ENCODE measurements around the gene SLC2A14.
"Not testable (repeated sequence)": the region's sequence is repeated elsewhere in the genome, so short reads cannot be mapped to it uniquely, and the experiment has no call there.

SLC2A14 gene

DNA sequence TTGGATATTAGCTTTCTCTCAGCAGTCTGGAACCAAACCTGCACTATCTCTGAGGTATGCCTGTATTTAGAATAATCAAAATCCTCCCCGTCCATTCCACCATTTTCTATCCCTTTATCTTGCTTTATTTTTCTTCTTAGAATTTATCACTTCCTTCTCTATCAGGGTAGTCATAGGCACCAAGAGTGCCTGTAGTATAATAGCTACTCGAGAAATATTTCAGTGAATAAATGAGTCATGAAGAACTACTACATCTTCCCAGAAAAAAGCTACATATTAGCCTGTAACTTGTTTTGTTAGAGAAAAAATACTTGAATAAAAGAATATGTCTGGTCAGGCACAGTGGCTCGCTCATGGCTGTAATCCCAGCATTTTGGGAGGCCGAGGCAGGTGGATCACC lies 4.3 kb downstream of the SLC2A14 start:
- DNase-seq, result no peak

DNA sequence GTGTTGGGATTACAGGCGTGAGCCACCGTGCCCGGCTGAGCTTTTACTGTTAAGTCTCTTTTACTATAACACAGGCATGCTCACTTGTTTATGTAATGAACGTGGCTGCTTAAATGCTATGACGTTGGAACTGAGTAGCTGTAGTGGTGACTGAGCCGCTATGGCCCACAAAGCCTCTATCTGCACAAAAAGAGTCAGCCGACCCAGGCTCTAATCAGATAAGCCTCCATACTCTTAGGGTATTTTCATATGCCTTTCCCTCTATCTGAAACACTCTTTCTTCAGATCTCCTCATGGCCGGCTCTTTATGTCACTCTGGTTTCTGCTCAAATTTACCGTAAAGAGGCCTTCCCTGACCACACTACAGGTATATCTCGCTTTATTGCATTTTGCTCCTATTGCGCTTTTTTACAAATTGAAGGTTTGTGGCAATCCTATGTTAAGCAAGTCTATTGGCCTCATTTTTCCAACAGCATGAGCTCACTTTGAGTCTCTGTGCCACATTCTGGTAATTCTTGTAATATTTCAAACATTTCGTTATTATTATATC lies 8.0 kb downstream of the SLC2A14 start:
- DNase-seq, result no peak

DNA sequence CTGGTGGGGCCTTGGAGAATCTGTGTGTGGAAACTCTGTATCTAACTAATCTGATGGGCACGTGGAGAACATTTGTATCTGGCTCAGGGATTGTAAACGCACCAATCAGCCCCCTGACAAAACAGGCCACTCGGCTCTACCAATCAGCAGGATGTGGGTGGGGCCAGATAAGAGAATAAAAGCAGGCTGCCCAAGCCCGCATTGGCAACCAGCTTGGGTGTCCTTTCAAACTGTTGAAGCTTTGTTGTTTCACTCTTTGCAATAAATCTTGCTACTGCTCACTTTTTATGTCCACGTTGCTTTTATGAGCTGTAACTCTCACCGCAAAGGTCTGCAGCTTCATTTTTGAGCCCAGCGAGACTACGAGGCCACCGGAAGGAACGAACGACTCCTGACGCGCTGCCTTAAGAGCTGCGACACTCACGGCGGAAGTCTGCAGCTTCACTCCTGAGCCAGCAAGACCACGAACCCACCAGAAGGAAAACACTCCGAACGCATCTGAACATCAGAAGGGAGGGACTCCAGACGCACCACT lies 9.8 kb downstream of the SLC2A14 start:
- DNase-seq, result peak; percentile 12

DNA sequence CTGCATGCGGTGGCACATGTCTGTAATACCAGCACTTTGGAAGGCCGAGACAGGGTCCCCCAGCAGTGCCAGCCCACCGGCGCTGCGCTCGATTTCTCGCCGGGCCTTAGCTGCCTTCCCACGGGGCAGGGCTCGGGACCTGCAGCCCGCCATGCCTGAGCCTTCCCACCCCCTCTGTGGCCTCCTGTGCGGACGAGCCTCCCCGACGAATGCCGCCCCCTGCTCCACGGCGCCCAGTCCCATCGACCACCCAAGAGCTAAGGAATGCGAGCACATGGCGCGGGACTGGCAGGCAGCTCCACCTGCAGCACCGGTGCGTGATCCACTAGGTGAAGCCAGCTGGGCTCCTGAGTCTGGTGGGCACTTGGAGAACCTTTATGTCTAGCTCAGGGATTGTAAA lies 10.4 kb downstream of the SLC2A14 start:
- DNase-seq, result not testable (repeated sequence)

DNA sequence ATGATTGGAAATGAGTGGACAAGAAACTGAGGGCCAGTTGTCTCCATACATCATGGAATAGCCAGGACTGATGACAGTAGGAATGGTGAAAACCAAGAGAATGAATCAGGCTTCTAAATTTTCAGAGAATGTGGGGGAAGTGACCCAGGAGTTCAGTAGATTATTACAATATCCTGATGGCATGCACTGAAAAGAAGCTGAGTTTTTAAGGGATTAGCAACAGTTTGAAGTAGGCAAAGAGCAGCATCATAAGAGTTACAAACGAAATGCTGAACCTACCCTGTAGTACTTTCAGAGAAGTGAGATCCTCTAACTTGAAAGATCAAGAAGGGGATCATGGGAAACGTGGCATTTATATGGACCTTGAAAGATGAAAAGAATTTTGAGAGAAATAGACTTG lies 13.2 kb downstream of the SLC2A14 start:
- DNase-seq, result no peak

DNA sequence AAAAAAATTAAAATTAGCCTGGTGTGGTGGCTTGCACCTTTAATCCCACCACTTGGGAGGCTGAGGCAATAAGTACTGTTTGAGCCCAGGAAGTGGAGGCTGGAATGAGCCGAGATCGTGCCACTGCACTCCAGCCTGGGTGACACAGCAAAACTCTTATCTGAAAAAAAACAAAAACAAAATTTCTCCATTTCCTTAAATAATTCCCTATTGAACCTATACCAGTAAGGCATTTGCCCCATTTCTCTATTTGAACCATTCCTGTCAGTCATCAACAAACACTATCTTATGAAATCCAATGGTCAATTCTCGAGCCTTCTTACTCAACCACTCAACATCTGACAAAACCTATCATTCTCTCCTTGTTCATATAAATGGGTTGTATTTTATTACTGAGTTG lies 14.7 kb downstream of the SLC2A14 start:
- peak; percentile 39 for DNase-seq

DNA sequence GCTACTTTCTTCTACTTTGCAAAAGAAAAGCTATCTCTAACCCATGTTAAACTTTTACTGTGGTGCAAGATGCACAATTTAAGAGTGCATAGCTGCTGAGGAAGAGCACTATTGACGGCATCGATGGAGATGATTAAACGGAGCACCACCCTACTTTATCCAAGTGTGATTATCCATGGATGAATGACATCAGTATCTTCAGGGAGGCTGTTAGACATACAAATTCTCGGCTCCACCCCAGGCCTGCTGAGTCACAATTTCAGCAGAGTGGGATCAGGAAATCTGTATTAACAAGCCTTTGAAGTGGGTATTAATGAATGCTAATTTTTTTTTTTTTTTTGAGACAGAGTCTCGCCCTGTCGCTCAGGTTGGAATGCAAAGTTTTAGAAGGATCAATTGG lies 16.2 kb downstream of the SLC2A14 start:
- DNase-seq, result no peak

DNA sequence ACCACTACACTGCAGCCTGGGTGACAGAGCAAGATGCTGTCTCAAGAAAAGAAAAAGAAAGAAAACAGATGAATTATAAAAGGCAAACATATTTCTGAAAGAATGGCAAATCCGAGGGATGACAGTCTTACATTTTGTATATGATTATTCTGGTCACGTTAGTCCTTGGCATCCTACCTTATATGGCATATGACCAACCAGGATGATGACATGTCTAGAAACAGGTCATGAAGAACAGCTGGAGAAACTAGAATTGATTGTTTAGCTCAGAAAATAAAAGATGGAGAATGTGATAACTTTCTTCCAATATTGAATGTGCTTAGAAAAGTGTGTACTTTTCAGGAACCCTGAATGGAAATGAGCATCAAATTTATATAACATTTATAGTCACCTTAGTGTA lies 19.2 kb downstream of the SLC2A14 start:
- no peak for DNase-seq

DNA sequence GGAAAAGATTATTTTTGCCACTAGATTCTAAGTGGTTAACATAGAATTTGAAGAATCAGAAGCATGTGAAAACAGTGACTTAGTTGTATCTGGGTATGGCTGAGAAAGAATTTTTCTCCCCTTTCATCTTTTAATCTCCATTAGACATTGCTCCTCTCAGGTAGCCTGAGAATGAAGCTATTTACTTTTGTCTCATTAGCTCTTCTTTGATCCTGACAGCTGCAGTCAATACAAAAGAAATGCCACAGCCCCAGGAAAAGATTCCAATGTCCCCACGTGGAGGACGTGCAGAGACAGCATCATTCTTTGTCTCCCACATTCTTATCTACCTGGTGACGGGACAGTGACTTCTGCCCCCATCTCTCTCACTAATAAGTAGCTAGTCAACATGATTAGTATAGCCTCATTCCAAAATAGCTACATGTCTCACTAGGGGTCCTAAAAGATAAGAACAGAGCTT lies 21.1 kb downstream of the SLC2A14 start:
- DNase-seq, result not testable (repeated sequence)

DNA sequence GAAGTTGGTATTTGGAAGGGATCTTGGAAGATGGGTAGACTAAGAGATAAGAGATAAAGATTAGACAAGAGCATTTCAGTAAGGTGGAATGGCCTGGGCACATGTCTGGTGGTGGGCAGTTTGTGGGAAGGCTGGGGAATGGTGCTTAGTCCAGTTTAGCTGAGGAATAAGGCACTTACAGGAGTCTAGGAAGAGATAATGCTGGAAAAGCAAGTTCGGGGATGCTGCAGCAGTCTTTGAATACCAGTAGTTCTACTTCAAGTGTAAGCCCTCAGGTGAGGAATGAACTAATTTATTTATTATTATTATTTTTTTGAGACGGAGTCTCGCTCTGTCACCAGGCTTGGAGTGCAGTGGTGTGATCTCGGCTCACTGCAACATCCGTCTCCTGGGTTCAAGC lies 22.6 kb downstream of the SLC2A14 start:
- not testable (repeated sequence) for DNase-seq

DNA sequence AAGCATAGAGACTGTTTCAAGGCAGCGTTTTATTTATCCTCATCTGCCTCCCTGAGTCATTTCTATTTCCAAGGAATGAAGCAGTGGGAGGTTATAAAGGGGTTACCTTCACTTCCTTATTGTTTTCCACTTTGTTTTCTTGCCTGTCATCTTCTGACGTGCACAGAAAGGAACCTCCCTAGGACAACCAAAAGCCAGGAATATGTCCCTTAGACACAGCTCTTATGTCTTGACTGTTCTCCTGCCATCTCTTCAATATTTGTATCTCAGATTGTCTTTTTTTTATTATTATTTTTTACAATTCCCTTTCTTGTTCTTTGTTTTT lies 24.7 kb downstream of the SLC2A14 start:
- not testable (repeated sequence) for DNase-seq

DNA sequence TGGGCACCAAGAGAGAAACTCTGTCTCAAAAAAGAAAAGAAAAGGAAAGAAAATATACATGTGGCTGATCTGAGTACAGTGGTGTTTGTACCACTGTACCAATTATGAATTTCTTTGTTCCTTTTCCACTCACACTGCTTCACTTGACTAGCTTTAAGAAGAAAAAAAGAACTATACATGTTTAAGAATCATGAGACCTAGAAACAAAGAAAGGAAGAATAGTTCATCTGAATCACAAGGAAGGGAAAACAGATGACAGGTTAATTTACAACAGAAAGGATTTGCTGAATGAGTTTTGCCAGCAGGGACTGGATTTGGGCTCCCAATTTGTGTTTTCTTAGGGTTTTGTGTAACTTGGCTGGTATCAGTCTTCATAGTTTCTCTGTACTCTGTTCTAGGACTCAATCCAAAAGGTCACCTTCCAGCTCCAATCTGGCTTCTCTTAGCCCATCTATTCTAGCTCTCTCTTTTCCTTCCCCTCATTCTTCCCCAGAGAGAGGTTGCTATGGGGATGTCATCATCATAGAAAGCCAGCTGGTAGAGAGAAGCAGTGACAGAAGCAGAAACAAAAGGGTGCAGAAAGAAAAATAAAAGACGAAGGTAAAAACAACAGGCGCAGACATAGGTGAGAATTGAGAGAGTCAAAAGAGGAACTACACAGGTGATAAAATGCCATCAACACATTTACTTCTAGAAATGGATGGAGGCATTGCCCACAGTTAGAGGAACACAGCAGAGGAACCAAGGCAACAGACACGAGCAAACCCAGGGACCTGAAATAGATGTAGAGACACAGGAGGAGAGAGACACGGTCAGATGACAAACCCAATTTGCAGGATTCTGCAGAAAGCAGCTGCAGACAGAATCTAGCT lies 25.3 kb downstream of the SLC2A14 start:
- not testable (repeated sequence) for DNase-seq

DNA sequence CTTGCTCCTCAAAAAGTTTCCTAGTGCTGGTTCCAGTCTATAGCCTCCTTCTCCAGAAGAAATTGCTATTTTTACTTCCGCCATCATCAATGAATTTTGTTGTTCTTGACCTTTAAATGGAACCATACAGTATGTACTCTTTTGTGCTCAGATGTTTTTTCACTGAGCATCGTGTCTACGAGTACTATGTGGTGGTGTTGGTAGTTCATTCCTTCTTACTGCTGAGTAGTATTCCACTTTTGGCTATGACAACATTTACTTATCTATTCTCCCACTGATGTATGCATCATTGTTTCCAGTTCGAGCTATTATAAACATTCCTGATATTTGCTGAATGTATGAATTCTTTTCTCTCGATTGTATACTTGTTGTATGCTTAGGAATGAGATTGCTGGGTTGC lies 28.6 kb downstream of the SLC2A14 start:
- no peak for DNase-seq

DNA sequence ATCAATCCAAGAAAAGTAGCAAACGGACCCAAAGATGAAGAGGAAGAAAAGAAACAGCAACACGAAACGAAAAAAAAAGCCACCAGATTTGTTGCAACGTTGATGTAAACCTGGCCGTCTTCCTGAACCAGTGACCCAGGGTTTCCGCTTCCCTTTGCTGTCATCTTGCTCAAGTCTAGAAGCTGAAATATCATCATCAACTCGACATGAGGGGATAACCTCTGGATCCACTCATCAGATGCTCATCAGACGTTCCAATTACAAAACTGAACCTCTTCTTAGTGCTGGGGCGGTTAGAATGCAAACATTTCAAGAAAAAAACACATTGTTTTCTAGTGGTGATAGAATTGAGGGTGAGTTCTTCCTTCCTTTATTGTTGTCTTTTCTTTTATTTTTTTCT lies 29.1 kb downstream of the SLC2A14 start:
- peak; percentile 7 for DNase-seq

DNA sequence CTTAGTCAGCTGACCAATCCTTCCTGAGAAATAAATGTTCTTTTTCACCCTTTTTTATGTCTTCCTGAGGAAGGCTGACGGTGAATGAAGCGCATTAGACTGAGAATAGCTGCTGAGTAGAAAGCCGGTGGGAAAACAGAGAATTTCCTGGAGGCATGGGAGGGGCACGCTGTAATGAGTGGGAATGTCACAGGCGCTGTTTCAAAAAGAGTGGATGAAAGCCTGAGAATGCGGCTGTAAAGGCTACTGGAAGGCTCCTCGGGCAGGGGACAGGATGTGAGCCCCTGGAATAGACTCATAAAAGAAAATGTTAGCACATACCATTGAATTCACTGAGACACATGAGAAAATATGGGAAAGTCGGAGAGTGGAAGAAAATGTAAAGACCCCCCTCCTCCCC lies 29.6 kb downstream of the SLC2A14 start:
- DNase-seq, result not testable (repeated sequence)

DNA sequence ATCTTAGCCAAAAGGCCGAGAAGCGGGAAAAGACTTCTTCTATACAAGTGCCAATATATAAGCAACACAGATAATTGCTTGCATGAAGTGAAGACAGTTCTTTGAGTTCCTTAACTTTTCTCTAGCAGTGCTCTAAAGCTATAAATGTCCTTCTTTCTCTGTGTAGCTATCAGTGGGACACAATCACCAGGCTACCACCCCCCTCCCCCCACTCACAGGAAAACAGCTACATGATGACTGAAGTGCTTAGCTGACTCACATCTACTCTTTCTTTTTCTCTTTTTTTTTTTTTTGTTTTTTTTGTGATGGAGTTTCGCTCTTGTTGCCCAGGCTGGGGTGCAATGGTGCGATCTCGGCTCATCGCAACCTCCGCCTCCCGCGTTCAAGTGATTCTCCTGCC lies 30.3 kb downstream of the SLC2A14 start:
- DNase-seq, result not testable (repeated sequence)

DNA sequence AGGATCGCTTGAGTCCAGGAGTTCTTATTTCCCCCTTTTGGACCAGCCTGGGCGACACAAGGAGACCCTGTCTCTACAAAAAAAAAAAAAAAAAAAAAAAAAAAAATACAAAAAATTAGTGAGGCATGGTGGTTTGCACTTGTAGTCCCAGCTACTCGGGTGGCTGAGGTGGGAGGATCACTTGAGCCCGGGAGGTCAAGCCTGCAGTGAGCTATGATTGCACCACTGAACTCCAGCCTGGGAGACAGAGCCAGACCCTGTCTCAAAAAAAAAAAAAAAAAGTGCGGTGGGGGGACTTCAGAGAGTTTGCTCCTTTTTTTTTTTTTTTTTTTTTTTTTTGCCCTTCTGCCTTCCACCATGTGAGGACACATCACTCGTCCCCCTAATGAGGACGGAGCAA lies 32.9 kb downstream of the SLC2A14 start:
- DNase-seq, result not testable (repeated sequence)

DNA sequence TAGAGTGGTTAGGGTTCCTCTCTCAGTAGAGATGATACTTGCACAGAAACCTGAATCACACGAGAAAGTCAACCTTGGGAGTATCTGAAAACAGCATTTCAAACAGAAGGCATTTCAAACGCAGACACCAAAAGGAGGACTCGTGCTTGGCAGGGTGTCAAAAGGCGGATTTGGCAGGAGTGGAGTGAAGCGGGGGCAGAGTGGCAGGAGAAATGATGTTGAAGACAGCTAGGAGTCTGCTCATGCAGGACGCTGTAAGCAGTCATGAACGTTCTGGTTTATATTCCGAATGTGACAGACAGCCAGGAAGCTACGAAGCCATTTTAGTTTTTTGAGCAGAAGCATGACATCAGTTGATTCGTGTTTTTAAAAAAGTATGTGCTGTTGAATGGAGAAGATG lies 33.5 kb downstream of the SLC2A14 start:
- not testable (repeated sequence) for DNase-seq

DNA sequence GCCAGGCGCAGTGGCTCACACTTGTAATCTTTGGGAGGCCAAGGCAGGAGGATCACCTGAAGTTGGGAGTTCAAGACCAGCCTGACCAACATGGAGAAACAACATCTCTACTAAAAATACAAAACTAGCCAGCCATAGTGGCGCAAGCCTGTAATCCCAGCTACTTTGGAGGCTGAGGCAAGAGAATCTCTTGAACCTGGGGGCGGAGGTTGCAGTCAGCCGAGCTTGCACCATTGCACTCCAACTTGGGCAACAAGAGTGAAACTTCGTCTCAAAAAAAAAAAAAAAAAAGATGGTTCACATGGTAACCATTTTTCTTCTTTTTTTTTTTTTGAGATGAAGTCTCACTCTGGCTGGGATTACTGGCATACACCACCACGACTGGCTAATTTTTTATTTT lies 35.3 kb downstream of the SLC2A14 start:
- peak; percentile 93 for DNase-seq

DNA sequence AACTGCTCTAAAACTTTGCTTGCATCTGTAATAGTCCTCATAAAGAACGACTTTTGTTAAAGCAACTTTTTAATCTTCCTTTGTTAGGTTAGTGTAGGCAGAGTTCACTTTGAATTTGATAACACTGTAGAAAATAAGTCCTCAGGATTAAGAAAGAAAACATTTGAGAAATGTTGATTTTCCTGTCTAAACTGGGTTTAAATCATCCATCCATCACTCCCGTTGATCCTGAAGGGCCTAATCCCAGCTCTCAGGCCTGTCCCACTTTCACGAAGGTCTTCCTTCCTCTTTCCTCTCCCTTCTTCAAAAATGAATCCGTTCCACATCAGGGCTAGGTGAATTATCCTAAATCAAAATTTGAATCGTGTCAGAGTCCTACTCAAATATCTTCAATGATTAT lies 36.9 kb downstream of the SLC2A14 start:
- no peak for DNase-seq

DNA sequence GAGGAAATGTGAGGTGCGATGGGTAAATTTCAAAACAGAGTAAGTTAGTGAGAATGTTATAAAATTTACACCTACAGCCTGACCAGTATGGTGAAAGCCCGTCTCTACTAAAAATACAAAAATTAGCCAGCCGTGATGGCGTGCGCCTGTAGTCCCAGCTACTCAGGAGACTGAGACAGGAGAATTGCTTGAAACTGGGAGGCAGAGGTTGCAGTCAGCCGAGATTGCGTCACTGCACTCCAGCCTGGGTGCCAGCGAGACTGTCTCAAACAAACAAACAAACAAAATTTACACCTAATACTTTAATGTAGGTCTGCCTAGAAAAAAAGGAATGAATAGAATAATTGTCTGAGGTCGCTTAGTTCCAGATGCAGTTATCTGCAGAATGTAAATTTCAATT lies 37.6 kb downstream of the SLC2A14 start:
- DNase-seq, result no peak

DNA sequence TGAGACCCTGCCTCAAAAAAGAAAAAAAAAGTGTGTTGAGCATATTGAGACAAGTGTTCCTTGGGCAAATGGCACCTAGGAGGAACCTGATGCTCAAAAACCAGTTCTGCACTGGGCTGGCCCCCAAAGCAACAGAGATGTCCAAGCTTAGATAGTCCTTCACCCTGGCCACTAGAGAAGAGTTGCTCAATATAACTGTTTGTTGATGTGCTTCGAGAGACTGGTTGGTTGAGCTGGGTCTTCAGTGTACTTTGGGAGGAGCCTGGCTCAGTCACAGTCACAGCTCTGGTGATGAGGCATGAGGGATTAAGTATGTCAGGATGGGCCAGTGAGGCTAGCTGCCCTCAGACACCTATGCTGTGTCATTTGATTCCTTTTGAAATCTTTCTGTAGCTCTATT lies 38.0 kb downstream of the SLC2A14 start:
- peak; percentile 5 for DNase-seq

DNA sequence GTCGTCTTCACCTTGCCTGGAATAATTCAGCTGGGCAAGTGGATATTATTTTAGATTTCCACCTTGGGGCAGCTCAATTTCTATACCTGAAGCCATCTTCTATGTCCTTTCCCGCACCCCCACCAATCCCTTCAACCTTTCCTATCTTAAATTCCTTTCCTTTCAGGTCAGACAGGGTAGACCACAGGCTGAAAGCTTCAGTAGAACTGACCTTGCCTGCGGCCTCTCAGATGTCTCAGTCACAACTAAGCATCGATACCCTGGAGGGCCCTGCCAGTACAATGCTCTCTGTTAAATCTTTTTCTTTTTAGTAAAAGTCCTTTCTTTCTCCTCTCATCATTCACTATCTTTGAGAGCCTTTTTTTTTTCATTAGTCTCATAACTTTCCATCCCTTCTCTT lies 38.9 kb downstream of the SLC2A14 start:
- DNase-seq, result no peak

DNA sequence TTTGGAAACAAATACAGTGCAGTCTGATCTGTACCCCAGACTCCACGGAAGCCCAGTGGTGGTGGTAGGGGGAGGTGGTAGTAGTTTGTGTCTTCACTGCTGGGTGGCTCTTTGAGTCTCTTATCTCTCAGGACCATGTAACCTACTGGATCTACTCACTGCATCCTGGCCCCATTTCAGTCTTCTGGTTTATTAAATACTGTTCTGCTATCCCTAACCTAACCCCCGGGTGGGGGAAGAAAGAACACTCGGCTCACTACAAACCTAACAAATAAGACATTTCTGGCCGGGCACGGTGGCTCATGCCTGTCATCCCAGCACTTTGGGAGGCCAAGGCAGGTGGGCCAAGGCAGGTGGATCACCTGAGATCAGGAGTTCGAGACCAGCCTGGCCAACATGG lies 39.5 kb downstream of the SLC2A14 start:
- DNase-seq, result not testable (repeated sequence)

All from MV-4-11 (cell line).